Heart left ventricle (tissue), 16 donors: ENCODE measurements around the gene DUSP16. TPM values are rescaled to one million over a fixed set of nuclear protein-coding genes. Genes with fewer than 3 reads are reported as not detected.

Experiments
- ATAC-seq, 4 donors: fragments of 200-7000 bp; cut with Tn5 transposase; one replicate each; pipeline ENCODE4 v1.9.1; 2020 to 2022; ENCODE audit warnings: moderate library complexity in 4 of 4, mild to moderate bottlenecking in 3 of 4, moderate number of reproducible peaks in 1 of 4
- DNase-seq, 5 donors: peaks; one replicate each; pipeline ENCODE4 v3.0.0-alpha.2; 2020
- H3K27ac ChIP-seq, 12 donors: fragments of 200-600 bp; sonication (generic) in 4 of 12; one replicate each; pipeline versions ENCODE4 v1.5.0 to v1.8.0; 2016 to 2022; ENCODE audit warnings: mild to moderate bottlenecking in 2 of 12
- H3K27me3 ChIP-seq, 9 donors: fragments of 200-600 bp; sonication (generic) in 2 of 9; one replicate each; pipeline versions ENCODE4 v1.5.1 to v1.8.0; 2016 to 2022; ENCODE audit warnings: mild to moderate bottlenecking in 3 of 9
- H3K36me3 ChIP-seq, 9 donors: fragments of 200-600 bp; sonication (generic) in 2 of 9; one replicate each; pipeline versions ENCODE4 v1.5.0 to v1.8.0; 2018 to 2022; ENCODE audit warnings: mild to moderate bottlenecking in 2 of 9
- H3K4me1 ChIP-seq, 12 donors: fragments of 200-600 bp; sonication (generic) in 4 of 12; one replicate each; pipeline versions ENCODE4 v1.5.0 to v1.8.0; 2016 to 2022; ENCODE audit warnings: mild to moderate bottlenecking in 3 of 12
- H3K4me3 ChIP-seq, 12 donors: fragments of 200-600 bp; sonication (generic) in 4 of 12; one replicate each; pipeline versions ENCODE4 v1.5.0 to v1.8.0; 2017 to 2022; ENCODE audit warnings: mild to moderate bottlenecking in 9 of 12, moderate library complexity in 4 of 12
- H3K9me3 ChIP-seq, 12 donors: fragments of 200-600 bp; sonication (generic) in 4 of 12; one replicate each; pipeline versions ENCODE4 v1.5.0 to v1.8.0; 2016 to 2022; ENCODE audit warnings: mild to moderate bottlenecking in 1 of 12
- POLR2A ChIP-seq, 2 donors: fragments of 450-650 bp; IDR thresholded peaks; one replicate each; pipeline ENCODE4 v1.6.1; 2017; ENCODE audit warnings: antibody characterized with exemption in 2 of 2, mild to moderate bottlenecking in 2 of 2, moderate library complexity in 2 of 2
- WGBS, 4 donors: extraction: QIAGEN DNeasy Blood & Tissue Kit in 2 of 4; methylation state at CpG; one replicate each; pipeline versions ENCODE4 v1.1.5 to v1.1.7; 2013 to 2018; 5-methylcytosine and 5-hydroxymethylcytosine counted together
- intact Hi-C, 10 donors: fragments of 100-400 bp; cut with DNase I; formaldehyde crosslinking; loops; one replicate each; pipeline versions ENCODE4 v1.11.1 to v1.14.2; 2022
- polyA plus RNA-seq, 2 donors: library from polyadenylated mRNA; stranded (reverse); fragments of 200-250 nt; gene quantifications; one replicate each; pipeline ENCODE4 v1.2.3, GENCODE V29; 2013
- total RNA-seq, 9 donors: library from RNA; depleted of rRNA in 2 of 9; stranded (reverse); fragments of >200 nt in 2 of 9; fragmentation: NEBNext Ultra II Directional in 3 of 9; extraction: Animal tissue kit (Norgen Biotek cat#: 25700) in 3 of 9; gene quantifications; one replicate each; pipeline versions ENCODE4 v1.1.0 to v1.2.4, GENCODE V29; 2016 to 2023
- TF ChIP-seq, protein P1 (sequence below), 12 donors: fragments of 200-600 bp; sonication (generic) in 4 of 12; IDR thresholded peaks; one replicate each; pipeline versions ENCODE4 v1.5.0 to v1.8.0; 2018 to 2022; ENCODE audit warnings: antibody characterized with exemption in 12 of 12, mild to moderate bottlenecking in 5 of 12
- donor health status: ischemic (EF 13 %, LVEDD 7.1; RV severe dilation, severe dysfunction).
- donor health status: healthy with polysubstance abuse.
- donor health status: DM: no; HTN: yes; CAD: no.
- donor health status: DM: no; HTN: no; CAD: no.
- donor health status: ischemic (EF 25% LVEDD 6.9; RV normal size, moderate dysfunction).
- donor health status: ischemic (EF 25% LVEDD 5.7; RV mildly dilated, moderate dysfunction).
- donor health status: healthy.
- donor health status: DM: yes; HTN: yes; CAD: no.
- donor health status: ischemic (EF 35%, LVEDD 5.7; RV mildly dilated, moderate dysfunction).
- donor health status: nonischemic (EF 11% LVEDD 7.7; RV severe dilation, severe dysfunction).
- donor health status: DM: yes; HTN: yes; CAD: no.
- donor health status: PGD.
- donor health status: ischemic (EF 29% LVEDD 5.4; RV normal size, mild dysfunction).
- donor health status: nonischemic (EF 23%, LVEDD 6.1; RV moderate dilation, normal function).

Gene DUSP16
- total and polyA plus RNA-seq, 11 donors = 2.5 to 24.7 (median 15.1) TPM

- Histone ChIP-seq H3K27ac (no peak overlapping the region), H3K4me3 (no peak overlapping the region), H3K4me1 (peaks cover 0 to 38% (median 5%) of the 10 kb centered on the region in 12 donors), H3K36me3 (peaks cover 0 to 27% (median 9%) of the 10 kb centered on the region in 9 donors), H3K9me3 (no peaks in the 10 kb centered on the region), H3K27me3 (no peaks in the 10 kb centered on the region)
- TF ChIP-seq, protein P1, sequence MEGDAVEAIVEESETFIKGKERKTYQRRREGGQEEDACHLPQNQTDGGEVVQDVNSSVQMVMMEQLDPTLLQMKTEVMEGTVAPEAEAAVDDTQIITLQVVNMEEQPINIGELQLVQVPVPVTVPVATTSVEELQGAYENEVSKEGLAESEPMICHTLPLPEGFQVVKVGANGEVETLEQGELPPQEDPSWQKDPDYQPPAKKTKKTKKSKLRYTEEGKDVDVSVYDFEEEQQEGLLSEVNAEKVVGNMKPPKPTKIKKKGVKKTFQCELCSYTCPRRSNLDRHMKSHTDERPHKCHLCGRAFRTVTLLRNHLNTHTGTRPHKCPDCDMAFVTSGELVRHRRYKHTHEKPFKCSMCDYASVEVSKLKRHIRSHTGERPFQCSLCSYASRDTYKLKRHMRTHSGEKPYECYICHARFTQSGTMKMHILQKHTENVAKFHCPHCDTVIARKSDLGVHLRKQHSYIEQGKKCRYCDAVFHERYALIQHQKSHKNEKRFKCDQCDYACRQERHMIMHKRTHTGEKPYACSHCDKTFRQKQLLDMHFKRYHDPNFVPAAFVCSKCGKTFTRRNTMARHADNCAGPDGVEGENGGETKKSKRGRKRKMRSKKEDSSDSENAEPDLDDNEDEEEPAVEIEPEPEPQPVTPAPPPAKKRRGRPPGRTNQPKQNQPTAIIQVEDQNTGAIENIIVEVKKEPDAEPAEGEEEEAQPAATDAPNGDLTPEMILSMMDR (IDR thresholded peaks at IDR 0.05) = no peak
- no peak for TF ChIP-seq POLR2A (IDR thresholded peaks at IDR 0.05)
- no peak for ATAC-seq
- WGBS, 4 donors = 59 to 84% (median 79%) methylated on average over 7 of the region's 7 CpGs
- intact Hi-C loops = no loop called here
- DNase-seq = no peak
These were observed 91.8 kb downstream of the DUSP16 start for GRCh38 chr12:12470751-12471306.

DNA sequence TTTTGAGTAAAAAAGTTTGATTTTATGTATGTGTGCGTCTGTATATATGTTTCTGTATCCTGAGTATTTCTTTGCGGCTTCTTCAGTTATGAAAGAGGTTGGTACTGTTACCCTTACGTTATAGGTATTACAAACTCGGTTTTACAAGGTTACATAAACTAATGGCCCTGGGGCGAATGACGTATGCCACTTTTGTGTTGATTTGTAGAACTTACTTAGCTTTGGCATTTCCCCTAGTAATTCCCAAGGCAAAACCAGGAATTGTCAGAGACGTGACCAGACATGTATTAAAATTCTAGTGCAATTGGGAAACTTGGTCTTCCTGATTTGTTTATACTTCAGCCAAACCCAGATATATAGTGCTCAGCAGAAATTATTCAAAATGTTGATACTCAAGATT lies 93.3 kb downstream of the DUSP16 start:
- no peak overlapping the region for H3K4me3 ChIP-seq
- no peak for TF ChIP-seq POLR2A (IDR thresholded peaks at IDR 0.05)
- peaks cover 0 to 24% (median 9%) of the 10 kb centered on the region in 9 donors for H3K36me3 ChIP-seq
- DNase-seq (no peak), ATAC-seq (no peak)
- H3K9me3 ChIP-seq = no peaks in the 10 kb centered on the region
- intact Hi-C loops = no loop called here
- no peak overlapping the region for H3K27ac ChIP-seq
- H3K27me3 ChIP-seq = no peaks in the 10 kb centered on the region
- peaks cover 0 to 32% (median 0%) of the 10 kb centered on the region in 12 donors for H3K4me1 ChIP-seq
- 92 to 96% (median 94%) methylated on average over 7 of the region's 7 CpGs for WGBS, 4 donors

DNA sequence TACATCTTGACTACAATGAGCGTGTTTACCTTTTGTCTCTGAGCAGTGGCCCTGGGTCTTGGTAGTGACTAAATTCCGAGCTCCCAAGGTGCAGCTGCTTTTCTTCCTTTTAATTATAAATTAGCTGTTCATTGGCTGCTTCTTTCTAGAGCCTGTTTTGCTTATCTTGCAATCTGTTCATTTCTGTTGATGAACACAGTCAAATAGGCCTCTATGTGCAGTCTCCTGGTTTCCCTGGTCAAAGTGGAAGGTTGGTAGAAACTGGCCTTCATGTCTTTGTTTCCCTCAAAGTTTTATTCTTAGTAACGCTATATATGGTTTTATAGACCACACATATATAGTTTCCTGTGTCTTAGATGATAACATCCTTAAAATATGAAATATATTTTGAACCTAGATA lies 94.1 kb downstream of the DUSP16 start:
- no peak for DNase-seq
- TF ChIP-seq POLR2A (IDR thresholded peaks at IDR 0.05) = no peak
- TF ChIP-seq, protein P1 (IDR thresholded peaks at IDR 0.05) = no peak
- Histone ChIP-seq H3K4me3 (no peak overlapping the region), H3K9me3 (no peaks in the 10 kb centered on the region), H3K27me3 (no peaks in the 10 kb centered on the region), H3K36me3 (peaks cover 0 to 24% (median 9%) of the 10 kb centered on the region in 9 donors), H3K27ac (peak overlapping the region in 1 of 12 donors; percentile 49), H3K4me1 (peaks cover 0 to 30% (median 0%) of the 10 kb centered on the region in 12 donors)
- WGBS, 4 donors = 82 to 97% (median 89%) methylated on average over 3 of the region's 3 CpGs
- intact Hi-C loops = no loop called here
- no peak for ATAC-seq

DNA sequence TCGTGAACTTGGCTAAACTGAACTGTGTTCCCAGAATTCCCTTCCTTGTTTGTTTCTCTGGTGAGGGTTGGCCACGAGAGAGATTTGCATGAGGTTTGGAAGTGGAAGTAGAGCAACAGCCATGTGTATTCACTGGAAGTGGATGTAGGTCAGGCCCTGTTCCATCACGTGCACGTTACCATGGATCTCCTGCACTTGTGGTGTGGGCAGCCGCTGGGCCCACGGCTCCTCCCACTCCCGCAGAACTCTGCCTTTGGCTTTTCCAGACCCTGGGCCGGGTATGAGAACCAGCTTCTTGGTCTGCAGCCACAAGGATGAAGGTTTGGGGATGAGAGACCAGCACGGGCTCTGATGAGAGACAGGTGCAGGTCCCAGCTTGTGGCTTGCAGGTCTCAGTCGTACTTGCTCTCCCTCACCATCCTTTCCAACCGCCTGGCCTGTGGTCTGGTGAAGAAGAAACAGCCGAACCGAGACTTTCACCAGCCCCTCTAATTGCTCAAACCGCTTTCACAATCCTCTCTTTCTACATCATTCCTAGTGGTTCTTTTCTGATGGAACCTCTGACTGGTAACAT lies 94.9 kb downstream of the DUSP16 start:
- WGBS, 4 donors = 77 to 99% (median 92%) methylated on average over 14 of the region's 14 CpGs
- DNase-seq = no peak
- no peaks in the 10 kb centered on the region for H3K9me3 ChIP-seq
- H3K4me1 ChIP-seq = peaks cover 0 to 30% (median 0%) of the 10 kb centered on the region in 12 donors
- no peaks in the 10 kb centered on the region for H3K27me3 ChIP-seq
- TF ChIP-seq, protein P1 (IDR thresholded peaks at IDR 0.05) = no peak
- no peak for TF ChIP-seq POLR2A (IDR thresholded peaks at IDR 0.05)
- H3K27ac ChIP-seq = peak overlapping the region in 1 of 12 donors; percentile 71
- intact Hi-C loops = no loop called here
- peak in 1 of 4 donors; percentile 41 for ATAC-seq
- no peak overlapping the region for H3K4me3 ChIP-seq
- H3K36me3 ChIP-seq = peaks cover 0 to 24% (median 9%) of the 10 kb centered on the region in 9 donors
